GM12878 (cell line): ENCODE data around the gene VMP1. TPM values are rescaled to one million over a fixed set of nuclear protein-coding genes. Genes with fewer than 3 reads are reported as not detected.

Source experiments
- ATAC-seq: fragments of 200-7000 bp; cut with Tn5 transposase; 3 replicates; pipeline ENCODE4 v1.9.1; 2020; ENCODE audit warnings: mild to moderate bottlenecking, moderate library complexity
- BruUV-seq: library from RNA; stranded (reverse); fragments of 400-500 nt; replicated peaks from 2 replicates; lab custom pipeline; 2021; lab: Mats Ljungman, UMichigan
- CTCF ChIA-PET: fragments of 300-600 bp; sonication (Branson Sonifier 250); formaldehyde crosslinking; extraction: SDS; loops from one replicate; lab custom pipeline; 2021; ENCODE audit warnings: inconsistent platforms; lab: Yijun Ruan, JAX
- POLR2A ChIA-PET: fragments of 350-600 bp; formaldehyde crosslinking; extraction: SDS; loops from one replicate; lab custom pipeline; 2021; ENCODE audit warnings: inconsistent platforms; lab: Charles Lee
- RAD21 ChIA-PET: fragments of 300-600 bp; sonication (Branson Sonifier 250); formaldehyde crosslinking; loops from one replicate; lab custom pipeline; 2023; ENCODE audit warnings: antibody characterized with exemption; ENCODE audit not compliant: unreplicated experiment; lab: Charles Lee
- SMC1A ChIA-PET: fragments of 300-600 bp; sonication (Branson Sonifier 250); formaldehyde crosslinking; loops from one replicate; lab custom pipeline; 2023; ENCODE audit not compliant: unreplicated experiment, uncharacterized antibody; lab: Charles Lee
- DNase-seq: peaks from one replicate; pipeline ENCODE4 v3.0.0-alpha.2; 2011; ENCODE audit warnings: low read depth, low spot score
- FAIRE-seq: peaks from 3 replicates; lab custom pipeline; 2011; peaks lifted over from hg19 to GRCh38; lab: Jason Lieb, UNC
- H2AFZ ChIP-seq: 2 replicates; pipeline ENCODE4 v1.6.0; 2011; ENCODE audit warnings: low read depth, low read length, control low read depth; ENCODE audit not compliant: control insufficient read depth
- H3K27ac ChIP-seq: 2 replicates; pipeline ENCODE4 v1.5.1; 2011; ENCODE audit warnings: control low read depth; ENCODE audit not compliant: control insufficient read depth, insufficient read depth
- H3K27me3 ChIP-seq, 2 experiments: replicated peaks in 1 of 2; 2 replicates each; pipeline versions ENCODE4 v1.6.0 to v1.6.1; 2011; ENCODE audit warnings: low read length in 1 of 2; ENCODE audit not compliant: control insufficient read depth in 2 of 2, insufficient read depth in 2 of 2
- H3K36me3 ChIP-seq, 2 experiments: 2 replicates each; pipeline ENCODE4 v1.5.1; 2011; ENCODE audit warnings: low read length in 1 of 2; ENCODE audit not compliant: control insufficient read depth in 2 of 2, insufficient read depth in 2 of 2
- H3K4me1 ChIP-seq: 2 replicates; pipeline ENCODE4 v1.6.1; 2011; ENCODE audit warnings: mild to moderate bottlenecking, low read length, moderate library complexity, mixed read lengths; ENCODE audit not compliant: control insufficient read depth, insufficient read depth
- H3K4me2 ChIP-seq: 2 replicates; pipeline ENCODE4 v1.6.0; 2011; ENCODE audit warnings: control low read depth; ENCODE audit not compliant: control insufficient read depth, insufficient read depth
- H3K4me3 ChIP-seq: fragments of 200-600 bp; sonication (generic); 2 replicates; pipeline ENCODE4 v1.5.1; 2016
- H3K79me2 ChIP-seq: 2 replicates; pipeline ENCODE4 v1.6.0; 2011; ENCODE audit warnings: low read length; ENCODE audit not compliant: control insufficient read depth, insufficient read depth
- H3K9ac ChIP-seq: 2 replicates; pipeline ENCODE4 v1.8.0; 2011; ENCODE audit warnings: low read length, control low read depth, mixed read lengths; ENCODE audit not compliant: control insufficient read depth, insufficient read depth
- H3K9me3 ChIP-seq: replicated peaks from 3 replicates; pipeline ENCODE4 v1.5.1; 2011; ENCODE audit warnings: mild to moderate bottlenecking, low read length; ENCODE audit not compliant: control insufficient read depth, insufficient read depth
- H4K20me1 ChIP-seq: 2 replicates; pipeline ENCODE4 v1.6.0; 2011; ENCODE audit not compliant: control insufficient read depth, insufficient read depth
- BACH1 ChIP-seq: fragments of 450-650 bp; IDR thresholded peaks from 2 replicates; pipeline ENCODE4 v1.6.1; 2017; ENCODE audit warnings: mild to moderate bottlenecking, borderline replicate concordance
- CREB1 ChIP-seq: IDR thresholded peaks from 2 replicates; pipeline ENCODE4 v1.6.1; 2012; ENCODE audit warnings: low read depth, mild to moderate bottlenecking, inconsistent platforms
- RFX5 ChIP-seq: IDR thresholded peaks from 2 replicates; pipeline ENCODE4 v1.6.1; 2011; ENCODE audit warnings: low read depth, low read length, improper control_type of control experiment
- SMARCA5 ChIP-seq: fragments of 450-650 bp; IDR thresholded peaks from 2 replicates; pipeline ENCODE4 v1.6.1; 2017; ENCODE audit warnings: mild to moderate bottlenecking
- SPI1 ChIP-seq: IDR thresholded peaks from 2 replicates; pipeline ENCODE4 v1.6.1; 2011; ENCODE audit warnings: low read depth, mild to moderate bottlenecking, low read length, moderate library complexity, borderline replicate concordance; ENCODE audit not compliant: insufficient read depth
- ZNF274 ChIP-seq: IDR thresholded peaks from one replicate; pipeline ENCODE4 v1.8.0; 2011; ENCODE audit not compliant: insufficient read length, insufficient read depth
- ZSCAN29 ChIP-seq: fragments of 450-650 bp; IDR thresholded peaks from 2 replicates; pipeline ENCODE4 v1.6.1; 2017; ENCODE audit warnings: mild to moderate bottlenecking, moderate library complexity
- WGBS: methylation state at CpG from one replicate; pipeline ENCODE4 v1.1.6; 2016; ENCODE audit warnings: low lambda C conversion rate; ENCODE audit not compliant: insufficient replicate concordance, insufficient coverage; ENCODE audit errors: missing lambda C conversion rate; 5-methylcytosine and 5-hydroxymethylcytosine counted together
- in situ Hi-C: fragments of 300-500 bp; cut with MboI; formaldehyde crosslinking; loops from 9 replicates; pipeline ENCODE4 v1.14.3; 2018; ENCODE audit warnings: mixed read lengths
- intact Hi-C: fragments of 100-400 bp; cut with micrococcal nuclease; formaldehyde crosslinking; loops from one replicate; pipeline ENCODE4 v1.14.2; 2022; ENCODE audit not compliant: unreplicated experiment
- polyA plus RNA-seq, 11 experiments: library from polyadenylated mRNA; depleted of rRNA in 4 of 11; unstranded in 6 of 11; stranded (reverse) in 5 of 11; fragments of >200 nt; fragmentation: Nextera tagmentation in 4 of 11; fragmentation: Illumina TruSeq in 1 of 11; extraction: Ambion mirVana in 4 of 11; extraction: Trizol in 1 of 11; gene quantifications; 1 replicate in 1 of 11; 2 replicates in 10 of 11; pipeline versions ENCODE4 v1.2.1 to v1.2.3, GENCODE V29; 2011 to 2016; ENCODE audit warnings: inconsistent platforms in 2 of 11, missing spikeins in 2 of 11, low read depth in 1 of 11
- total RNA-seq, 4 experiments: library from RNA; depleted of rRNA in 3 of 4; stranded (reverse); fragments of >200 nt in 3 of 4; fragmentation: Illumina TruSeq in 1 of 4; extraction: Trizol in 1 of 4; gene quantifications; 2 replicates each; pipeline versions ENCODE4 v1.2.1 to v1.2.3, GENCODE V29; 2013 to 2021
- TF ChIP-seq, protein P1 (sequence below): fragments of 450-650 bp; IDR thresholded peaks from 2 replicates; pipeline ENCODE4 v1.6.1; 2017; ENCODE audit warnings: mild to moderate bottlenecking

Gene VMP1
- total and polyA plus RNA-seq, 10 of the 15 experiments (the other 5 are each of a cell fraction or from before 2014, with no cell fraction given): 88.4 to 199 (median 132) TPM

DNA sequence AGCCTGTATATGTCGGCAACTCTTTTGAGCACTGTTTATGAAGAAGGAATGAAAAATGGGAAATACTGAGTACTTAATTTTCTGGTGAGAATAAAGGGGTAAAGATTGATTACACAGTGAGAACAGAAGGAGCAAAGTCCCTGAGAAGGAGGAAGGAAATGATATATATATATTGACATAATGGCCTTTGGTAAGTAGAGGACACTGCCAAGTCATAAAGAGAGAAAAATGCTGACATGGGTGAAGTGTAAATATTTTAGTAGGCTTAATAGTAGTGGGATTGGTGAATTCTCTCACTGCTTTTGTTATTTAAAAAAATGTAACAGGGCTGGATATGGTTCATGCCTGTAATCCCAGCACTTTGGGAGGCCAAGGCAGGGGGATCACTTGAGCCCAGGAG lies 16.2 kb downstream of the VMP1 start:
- ChIA-PET SMC1A (no interaction called here), RAD21 (no interaction called here), CTCF (no interaction called here), POLR2A (no interaction called here)
- Histone ChIP-seq H3K4me1 (no peaks in the 10 kb centered on the region), H3K27ac (no peak overlapping the region), H3K27me3 (no peaks in the 10 kb centered on the region), H3K79me2 (peaks cover 13% of the 10 kb centered on the region), H3K4me3 (no peak overlapping the region), H3K4me2 (no peak overlapping the region), H4K20me1 (no peaks in the 10 kb centered on the region), H3K9ac (no peak overlapping the region), H3K36me3 (no peaks in the 10 kb centered on the region), H2AFZ (no peak overlapping the region), H3K9me3 (no peaks in the 10 kb centered on the region)
- no TSS peak for BruUV-seq
- intact Hi-C loops (no loop called here), in situ Hi-C loops (no loop called here)
- DNase-seq: no peak
- no peak for FAIRE-seq
- TF ChIP-seq BACH1: no peak
- no peak for TF ChIP-seq CREB1
- TF ChIP-seq ZNF274: no peak
- TF ChIP-seq RFX5: no peak
- no peak for TF ChIP-seq SMARCA5
- TF ChIP-seq, protein P1, sequence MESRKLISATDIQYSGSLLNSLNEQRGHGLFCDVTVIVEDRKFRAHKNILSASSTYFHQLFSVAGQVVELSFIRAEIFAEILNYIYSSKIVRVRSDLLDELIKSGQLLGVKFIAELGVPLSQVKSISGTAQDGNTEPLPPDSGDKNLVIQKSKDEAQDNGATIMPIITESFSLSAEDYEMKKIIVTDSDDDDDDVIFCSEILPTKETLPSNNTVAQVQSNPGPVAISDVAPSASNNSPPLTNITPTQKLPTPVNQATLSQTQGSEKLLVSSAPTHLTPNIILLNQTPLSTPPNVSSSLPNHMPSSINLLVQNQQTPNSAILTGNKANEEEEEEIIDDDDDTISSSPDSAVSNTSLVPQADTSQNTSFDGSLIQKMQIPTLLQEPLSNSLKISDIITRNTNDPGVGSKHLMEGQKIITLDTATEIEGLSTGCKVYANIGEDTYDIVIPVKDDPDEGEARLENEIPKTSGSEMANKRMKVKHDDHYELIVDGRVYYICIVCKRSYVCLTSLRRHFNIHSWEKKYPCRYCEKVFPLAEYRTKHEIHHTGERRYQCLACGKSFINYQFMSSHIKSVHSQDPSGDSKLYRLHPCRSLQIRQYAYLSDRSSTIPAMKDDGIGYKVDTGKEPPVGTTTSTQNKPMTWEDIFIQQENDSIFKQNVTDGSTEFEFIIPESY: no peak
- no peak for TF ChIP-seq ZSCAN29
- no peak for TF ChIP-seq SPI1
- WGBS: 100% methylated on average over 1 of the region's 1 CpG
- no peak for ATAC-seq
